Measurements from ENCODE around the gene SH3GL2. TPM values are rescaled to one million over a fixed set of nuclear protein-coding genes. Genes with fewer than 3 reads are reported as not detected.
A peak's percentile ranks its signal among the peaks of the same experiment; 100 is the strongest.

The SH3GL2 gene
- total RNA-seq, 1 donor from 2014 or later, result 3.6 TPM

- peak; percentile 90 for DNase-seq (ENCODE audit: low spot score)
Observed at GRCh38 chr9:17810728-17811571, 232.1 kb downstream of the SH3GL2 start.

- no peak for DNase-seq (ENCODE audit: low spot score)
Observed at GRCh38 chr9:17813798-17814197, 234.9 kb downstream of the SH3GL2 start.

- peak; percentile 69 for DNase-seq (ENCODE audit: low spot score)
Observed at GRCh38 chr9:17816431-17817027, 237.7 kb downstream of the SH3GL2 start.

- DNase-seq (ENCODE audit: low spot score), result peak; percentile 39
Observed at GRCh38 chr9:17824191-17824590, 245.3 kb downstream of the SH3GL2 start.

GRCh38 chr9:17824616-17825264 is 245.9 kb downstream of the SH3GL2 start:
- DNase-seq (ENCODE audit: low spot score), result peak; percentile 63

- DNase-seq (ENCODE audit: low spot score), result no peak
Observed at GRCh38 chr9:17825265-17825659, 246.4 kb downstream of the SH3GL2 start.

GRCh38 chr9:17829064-17829463 is 250.2 kb downstream of the SH3GL2 start:
- DNase-seq (ENCODE audit: low spot score), result no peak

- peak; percentile 10 for DNase-seq (ENCODE audit: low spot score)
Observed at GRCh38 chr9:17829812-17830385, 251.0 kb downstream of the SH3GL2 start.

GRCh38 chr9:17832812-17833211 is 253.9 kb downstream of the SH3GL2 start:
- DNase-seq (ENCODE audit: low spot score), result no peak

GRCh38 chr9:17833846-17834245 is 255.0 kb downstream of the SH3GL2 start:
- DNase-seq (ENCODE audit: low spot score), result no peak

- peak; percentile 48 for DNase-seq (ENCODE audit: low spot score)
Observed at GRCh38 chr9:17837965-17838364, 259.1 kb downstream of the SH3GL2 start.

- no peak for DNase-seq (ENCODE audit: low spot score)
Observed at GRCh38 chr9:17839776-17840175, 260.9 kb downstream of the SH3GL2 start.

GRCh38 chr9:17843236-17843635 is 264.4 kb downstream of the SH3GL2 start:
- DNase-seq (ENCODE audit: low spot score), result no peak
